HepG2 (cell line): Measurements from ENCODE around the gene TRIM2. TPM values are rescaled to one million over a fixed set of nuclear protein-coding genes. Genes with fewer than 3 reads are reported as not detected.

Experiments used
- CENPT ChIP-seq: sonication (generic); formaldehyde crosslinking; IDR thresholded peaks from 2 replicates; pipeline ENCODE4 v1.8.0; 2022; ENCODE audit warnings: low read depth, mild to moderate bottlenecking, moderate library complexity, missing genetic modification reagents
- HDAC2 ChIP-seq: sonication (generic); formaldehyde crosslinking; IDR thresholded peaks from 2 replicates; pipeline ENCODE4 v1.4.0; 2020; ENCODE audit warnings: missing genetic modification reagents
- TEF ChIP-seq: sonication (generic); formaldehyde crosslinking; IDR thresholded peaks from 2 replicates; pipeline ENCODE4 v1.5.0; 2020; ENCODE audit warnings: missing genetic modification reagents
- TGIF2 ChIP-seq: IDR thresholded peaks from 2 replicates; pipeline ENCODE4 v1.6.1; 2016; ENCODE audit warnings: control low read depth, missing compliant biosample characterization
- ZFX ChIP-seq: sonication (generic); formaldehyde crosslinking; IDR thresholded peaks from 2 replicates; pipeline ENCODE4 v1.4.0; 2020; ENCODE audit warnings: mild to moderate bottlenecking, low read depth, missing genetic modification reagents, moderate library complexity
- ZNF407 ChIP-seq: sonication (generic); formaldehyde crosslinking; IDR thresholded peaks from one replicate; pipeline ENCODE4 v1.5.1; 2020; ENCODE audit warnings: mild to moderate bottlenecking, missing genetic modification reagents; ENCODE audit errors: not compliant biosample characterization
- ZNF430 ChIP-seq: sonication (generic); formaldehyde crosslinking; IDR thresholded peaks from 2 replicates; pipeline ENCODE4 v1.9.0; 2021; ENCODE audit warnings: mild to moderate bottlenecking, missing genetic modification reagents
- ZNF44 ChIP-seq: sonication (generic); formaldehyde crosslinking; IDR thresholded peaks from 2 replicates; pipeline ENCODE4 v1.5.1; 2020; ENCODE audit warnings: mild to moderate bottlenecking, missing genetic modification reagents
- ZNF598 ChIP-seq: sonication (generic); formaldehyde crosslinking; IDR thresholded peaks from 2 replicates; pipeline ENCODE4 v1.5.1; 2020; ENCODE audit warnings: mild to moderate bottlenecking, missing genetic modification reagents, borderline replicate concordance
- ZNF644 ChIP-seq: IDR thresholded peaks from 2 replicates; pipeline ENCODE4 v1.6.1; 2016; ENCODE audit warnings: low read depth
- ZNF891 ChIP-seq: sonication (generic); formaldehyde crosslinking; IDR thresholded peaks from 2 replicates; pipeline ENCODE4 v1.5.0; 2020; ENCODE audit warnings: mild to moderate bottlenecking, missing genetic modification reagents
- ZUFSP ChIP-seq: sonication (generic); formaldehyde crosslinking; IDR thresholded peaks from 2 replicates; pipeline ENCODE4 v1.9.0; 2021; ENCODE audit warnings: missing genetic modification reagents, mild to moderate bottlenecking, borderline replicate concordance
- ZXDC ChIP-seq: sonication (generic); formaldehyde crosslinking; IDR thresholded peaks from 2 replicates; pipeline ENCODE4 v1.5.0; 2020; ENCODE audit warnings: mild to moderate bottlenecking, missing genetic modification reagents
- polyA plus RNA-seq, 8 experiments: library from polyadenylated mRNA; depleted of rRNA in 3 of 8; stranded (reverse) in 7 of 8; unstranded in 1 of 8; fragments of >200 nt; fragmentation: Illumina TruSeq in 4 of 8; extraction: Trizol in 4 of 8; gene quantifications; 2 replicates each; pipeline versions ENCODE4 v1.2.1 to v1.2.3, GENCODE V29; 2011 to 2016; ENCODE audit warnings: low read depth in 4 of 8, missing spikeins in 1 of 8, mixed read lengths in 1 of 8; ENCODE audit not compliant: insufficient read depth in 1 of 8
- total RNA-seq, 5 experiments: library from RNA; depleted of rRNA; stranded (reverse); fragments of >200 nt; fragmentation: Illumina TruSeq; extraction: Trizol; gene quantifications; 2 replicates each; pipeline ENCODE4 v1.2.3, GENCODE V29; 2016; ENCODE audit warnings: low read depth in 1 of 5

TRIM2 gene
- total and polyA plus RNA-seq, 2 of the 13 experiments (the other 11 are each of a cell fraction or from before 2014, with no cell fraction given), result 2.1 to 4.2 TPM

- peak; percentile 80 for TF ChIP-seq ZNF407
- no peak for TF ChIP-seq ZXDC (CRISPR knock-in tag)
- peak; percentile 79 for TF ChIP-seq ZNF430
- no peak; the same call in 1 of the 2 replicates for TF ChIP-seq ZNF891 (CRISPR knock-in tag)
- TF ChIP-seq ZFX (CRISPR knock-in tag), result peak; percentile 96
- TF ChIP-seq CENPT (CRISPR knock-in tag), result peak; percentile 92
- TF ChIP-seq TEF, result no peak
- TF ChIP-seq ZNF44 (CRISPR knock-in tag), result no peak
- no peak for TF ChIP-seq ZNF598 (CRISPR knock-in tag)
- peak; percentile 77; the same call in 1 of the 2 replicates for TF ChIP-seq TGIF2 (CRISPR knock-in tag)
- peak; percentile 56; the same call in 1 of the 2 replicates for TF ChIP-seq HDAC2
- no peak for TF ChIP-seq ZNF644
- TF ChIP-seq ZUFSP (CRISPR knock-in tag), result no peak
Observed at GRCh38 chr4:153344131-153345011, 140.1 kb downstream of the TRIM2 start, which contains the start of gene MND1 (continued).
